WTC11 (cell line): Measurements from ENCODE around the gene GDPGP1. TPM values are rescaled to one million over a fixed set of nuclear protein-coding genes. Genes with fewer than 3 reads are reported as not detected.

Experiments used
- ATAC-seq: fragments of 200-7000 bp; cut with Tn5 transposase; 2 replicates; pipeline ENCODE4 v1.10.0; 2021; ENCODE audit warnings: mild to moderate bottlenecking, moderate library complexity
- CTCF ChIA-PET: fragments of 300-600 bp; sonication (Branson Sonifier 250); formaldehyde crosslinking; loops from one replicate; lab custom pipeline; 2021; ENCODE audit warnings: antibody characterized with exemption; lab: Charles Lee
- POLR2A ChIA-PET: fragments of 350-600 bp; sonication (Branson Sonifier 250); formaldehyde crosslinking; loops from one replicate; lab custom pipeline; 2021; ENCODE audit warnings: antibody characterized with exemption; lab: Charles Lee
- DNase-seq: peaks from one replicate; pipeline ENCODE4 v3.0.0; 2021; ENCODE audit warnings: low spot score
- H3K27ac Mint-ChIP-seq: 2 replicates; pipeline ENCODE4 v1.8.0; 2021; ENCODE audit warnings: mixed read lengths
- H3K27me3 Mint-ChIP-seq: 2 replicates; pipeline ENCODE4 v1.8.0; 2021; ENCODE audit warnings: low read depth, mild to moderate bottlenecking, moderate library complexity, mixed read lengths
- H3K36me3 Mint-ChIP-seq: 2 replicates; pipeline ENCODE4 v1.8.0; 2021; ENCODE audit warnings: mixed read lengths
- H3K4me1 Mint-ChIP-seq: 2 replicates; pipeline ENCODE4 v1.8.0; 2022; ENCODE audit warnings: mixed read lengths
- H3K4me3 Mint-ChIP-seq: 2 replicates; pipeline ENCODE4 v1.8.0; 2021; ENCODE audit warnings: mild to moderate bottlenecking, moderate library complexity, mixed read lengths
- H3K9me3 Mint-ChIP-seq: 2 replicates; pipeline ENCODE4 v1.8.0; 2021; ENCODE audit warnings: mixed read lengths
- AR ChIP-seq: fragments of 250-450 bp; sonication (Bioruptor Pico); IDR thresholded peaks from 2 replicates; pipeline ENCODE4 v1.9.0; 2021; ENCODE audit warnings: mild to moderate bottlenecking
- ATF6 ChIP-seq: sonication (generic); formaldehyde crosslinking; IDR thresholded peaks from 2 replicates; pipeline ENCODE4 v1.8.1; 2023; ENCODE audit warnings: mild to moderate bottlenecking, missing genetic modification reagents
- CREM ChIP-seq: sonication (generic); formaldehyde crosslinking; IDR thresholded peaks from 2 replicates; pipeline ENCODE4 v1.8.1; 2022; ENCODE audit warnings: mild to moderate bottlenecking, missing genetic modification reagents, moderate library complexity
- E2F1 ChIP-seq: sonication (generic); formaldehyde crosslinking; IDR thresholded peaks from 2 replicates; pipeline ENCODE4 v1.8.0; 2022; ENCODE audit warnings: mild to moderate bottlenecking, missing genetic modification reagents
- ELF4 ChIP-seq: sonication (generic); formaldehyde crosslinking; IDR thresholded peaks from 2 replicates; pipeline ENCODE4 v1.8.1; 2022; ENCODE audit warnings: low read depth, mild to moderate bottlenecking, moderate library complexity, missing genetic modification reagents
- FOXP4 ChIP-seq: sonication (generic); formaldehyde crosslinking; IDR thresholded peaks from 2 replicates; pipeline ENCODE4 v1.8.0; 2022; ENCODE audit warnings: mild to moderate bottlenecking, missing genetic modification reagents
- MAX ChIP-seq: sonication (generic); formaldehyde crosslinking; IDR thresholded peaks from 2 replicates; pipeline ENCODE4 v1.8.0; 2022; ENCODE audit warnings: mild to moderate bottlenecking, missing genetic modification reagents
- NR3C1 ChIP-seq: sonication (generic); formaldehyde crosslinking; conservative IDR thresholded peaks from 2 replicates; pipeline ENCODE4 v1.8.1; 2023; ENCODE audit warnings: low read depth, mild to moderate bottlenecking, missing genetic modification reagents
- OVOL2 ChIP-seq: fragments of 250-450 bp; sonication (Bioruptor Pico); IDR thresholded peaks from 2 replicates; pipeline ENCODE4 v1.9.0; 2021; ENCODE audit warnings: mild to moderate bottlenecking, borderline replicate concordance
- SMAD3 ChIP-seq: sonication (generic); formaldehyde crosslinking; IDR thresholded peaks from 2 replicates; pipeline ENCODE4 v1.8.0; 2022; ENCODE audit warnings: missing genetic modification reagents, mild to moderate bottlenecking, borderline replicate concordance
- STAT6 ChIP-seq: sonication (generic); formaldehyde crosslinking; conservative IDR thresholded peaks from 2 replicates; pipeline ENCODE4 v1.8.1; 2023; ENCODE audit warnings: mild to moderate bottlenecking, low read depth, missing genetic modification reagents, moderate library complexity
- TCF7 ChIP-seq: sonication (generic); formaldehyde crosslinking; IDR thresholded peaks from 2 replicates; pipeline ENCODE4 v1.8.0; 2022; ENCODE audit warnings: mild to moderate bottlenecking, low read depth, missing genetic modification reagents, moderate library complexity
- ZNF138 ChIP-seq: sonication (generic); formaldehyde crosslinking; conservative IDR thresholded peaks from 2 replicates; pipeline ENCODE4 v1.8.1; 2022; ENCODE audit warnings: mild to moderate bottlenecking, moderate library complexity, missing genetic modification reagents
- ZNF396 ChIP-seq: fragments of 250-450 bp; sonication (Bioruptor Pico); IDR thresholded peaks from 2 replicates; pipeline ENCODE4 v1.8.0; 2021; ENCODE audit warnings: mild to moderate bottlenecking, moderate library complexity, borderline replicate concordance
- ZNF416 ChIP-seq: fragments of 250-450 bp; sonication (Bioruptor Pico); IDR thresholded peaks from 2 replicates; pipeline ENCODE4 v1.9.0; 2021; ENCODE audit warnings: mild to moderate bottlenecking, inconsistent platforms
- ZNF512 ChIP-seq: sonication (generic); formaldehyde crosslinking; IDR thresholded peaks from 2 replicates; pipeline ENCODE4 v1.8.1; 2022; ENCODE audit warnings: missing genetic modification reagents, borderline replicate concordance
- ZNF671 ChIP-seq: fragments of 250-450 bp; sonication (Bioruptor Pico); IDR thresholded peaks from 2 replicates; pipeline ENCODE4 v1.8.0; 2021; ENCODE audit warnings: mild to moderate bottlenecking
- total RNA-seq: library from RNA; stranded (reverse); gene quantifications from 3 replicates; pipeline ENCODE4 v1.2.3, GENCODE V29; 2021

The GDPGP1 gene
- total RNA-seq, 1 experiment from 2014 or later: 2.6 TPM

- TF ChIP-seq AR (CRISPR knock-in tag): no peak
- no peak for TF ChIP-seq ELF4 (CRISPR knock-in tag)
- TF ChIP-seq E2F1 (CRISPR knock-in tag): no peak
- no peak for TF ChIP-seq FOXP4
- TF ChIP-seq ZNF512 (CRISPR knock-in tag): no peak
- no peak for TF ChIP-seq ATF6 (CRISPR knock-in tag)
- TF ChIP-seq TCF7 (CRISPR knock-in tag): no peak
Observed at GRCh38 chr15:90189781-90190467, 44.1 kb upstream of the GDPGP1 start (continued).

GRCh38 chr15:90190606-90191343, 43.2 kb upstream of the GDPGP1 start:
- H3K9me3 Mint-ChIP-seq: no peaks in the 10 kb centered on the region
- no peaks in the 10 kb centered on the region for H3K27me3 Mint-ChIP-seq
- ChIA-PET CTCF (interaction anchor here (1.0 to 4.4 kb wide), 4 partner anchors 10 to 47 kb away, joined by 3 to 12 read pairs (median 7); partner anchors contain the start of gene SEMA4B), POLR2A (no interaction called here)
- H3K4me3 Mint-ChIP-seq: no peak overlapping the region
- DNase-seq (no peak), ATAC-seq (no peak)
- H3K36me3 Mint-ChIP-seq: 0 out of 2 replicates have a peak, but pooled peaks cover 3% of the 10 kb centered on the region
- H3K27ac Mint-ChIP-seq: peak overlapping the region; percentile 81; the same call in 1 of the 2 replicates
- peaks cover 17% of the 10 kb centered on the region for H3K4me1 Mint-ChIP-seq
- TF ChIP-seq ZNF671 (CRISPR knock-in tag) (no peak), ZNF396 (CRISPR knock-in tag) (no peak), ZNF138 (CRISPR knock-in tag) (no peak)

- Mint-ChIP-seq H3K4me3 (no peak overlapping the region), H3K27me3 (no peaks in the 10 kb centered on the region), H3K4me1 (peaks cover 17% of the 10 kb centered on the region), H3K9me3 (no peaks in the 10 kb centered on the region), H3K27ac (no peak overlapping the region)
- CTCF ChIA-PET: interaction anchor here (1.4 to 4.4 kb wide), 2 partner anchors 10 to 30 kb away, joined by 9 to 12 read pairs; partner anchors contain the start of gene SEMA4B
- no peak for TF ChIP-seq CREM
- no peak for TF ChIP-seq ZNF416 (CRISPR knock-in tag)
- TF ChIP-seq MAX (CRISPR knock-in tag): no peak
- no peak for TF ChIP-seq STAT6
- no peak for TF ChIP-seq NR3C1 (CRISPR knock-in tag)
- no peak for TF ChIP-seq SMAD3 (CRISPR knock-in tag)
- no peak for TF ChIP-seq OVOL2
- TF ChIP-seq, all 79 proteins: peak for 0
- POLR2A ChIA-PET: no interaction called here
- ATAC-seq (no peak), DNase-seq (no peak)
- H3K36me3 Mint-ChIP-seq: 0 out of 2 replicates have a peak, but pooled peaks cover 3% of the 10 kb centered on the region
Observed at GRCh38 chr15:90191344-90191687, 42.7 kb upstream of the GDPGP1 start.
